Mesenteric fat pad (tissue), 1 donor: ENCODE results near the gene KCNK10. TPM values are rescaled to one million over a fixed set of nuclear protein-coding genes. Genes with fewer than 3 reads are reported as not detected.

Experiments used
- DNase-seq: peaks from one replicate; pipeline ENCODE4 v3.0.0-alpha.2; 2020; ENCODE audit warnings: low spot score
- total RNA-seq: library from RNA; stranded (reverse); fragmentation: NEBNext Ultra II Directional; extraction: Animal tissue kit (Norgen Biotek cat#: 25700); gene quantifications from one replicate; pipeline ENCODE4 v1.2.1, GENCODE V29; 2021
- donor health status: DM: yes; HTN: yes; CAD: no.

Gene KCNK10
- total RNA-seq, 1 donor from 2014 or later: not detected

- DNase-seq: no peak
Measured at GRCh38 chr14:88228522-88229236, 94.4 kb downstream of the KCNK10 start.

- no peak for DNase-seq
Measured at GRCh38 chr14:88227693-88228092, 95.4 kb downstream of the KCNK10 start.

- no peak for DNase-seq
Measured at GRCh38 chr14:88225721-88226120, 97.3 kb downstream of the KCNK10 start.

- DNase-seq: no peak
Measured at GRCh38 chr14:88218119-88218915, 104.8 kb downstream of the KCNK10 start.

GRCh38 chr14:88212691-88213090 lies 110.4 kb downstream of the KCNK10 start:
- DNase-seq: no peak

- no peak for DNase-seq
Measured at GRCh38 chr14:88210426-88210825, 112.6 kb downstream of the KCNK10 start.

- no peak for DNase-seq
Measured at GRCh38 chr14:88209273-88209672, 113.8 kb downstream of the KCNK10 start.

- no peak for DNase-seq
Measured at GRCh38 chr14:88208858-88209257, 114.2 kb downstream of the KCNK10 start.

GRCh38 chr14:88204221-88204620 lies 118.8 kb downstream of the KCNK10 start:
- no peak for DNase-seq

- DNase-seq: no peak
Measured at GRCh38 chr14:88203291-88203690, 119.8 kb downstream of the KCNK10 start.

- no peak for DNase-seq
Measured at GRCh38 chr14:88202286-88202685, 120.8 kb downstream of the KCNK10 start.

GRCh38 chr14:88201851-88202250 lies 121.2 kb downstream of the KCNK10 start:
- no peak for DNase-seq

GRCh38 chr14:88199882-88200281 lies 123.2 kb downstream of the KCNK10 start:
- no peak for DNase-seq

- no peak for DNase-seq
Measured at GRCh38 chr14:88198446-88198845, 124.6 kb downstream of the KCNK10 start.

GRCh38 chr14:88196925-88197324 lies 126.1 kb downstream of the KCNK10 start:
- DNase-seq: no peak

- no peak for DNase-seq
Measured at GRCh38 chr14:88196116-88196890, 126.8 kb downstream of the KCNK10 start.

- DNase-seq: no peak
Measured at GRCh38 chr14:88195676-88196075, 127.4 kb downstream of the KCNK10 start.

GRCh38 chr14:88194531-88194930 lies 128.5 kb downstream of the KCNK10 start:
- DNase-seq: no peak

- no peak for DNase-seq
Measured at GRCh38 chr14:88191605-88192004, 131.5 kb downstream of the KCNK10 start.

- DNase-seq: no peak
Measured at GRCh38 chr14:88189417-88190191, 133.5 kb downstream of the KCNK10 start.
